GM21737 (cell line): Measurements from ENCODE around the gene SLC9A7.
A peak's percentile ranks its signal among the peaks of the same experiment; 100 is the strongest.

Experiments
- ATAC-seq: cut with Tn5 transposase; IDR thresholded peaks from one replicate; pipeline ENCODE4 v1.9.1; 2021; ENCODE audit warnings: mild to moderate bottlenecking, moderate library complexity; ENCODE audit not compliant: unreplicated experiment

SLC9A7 gene

GRCh38 chrX:46653482-46653881 lies 105.4 kb downstream of the SLC9A7 start:
- no peak for ATAC-seq

GRCh38 chrX:46649421-46650260 lies 109.3 kb downstream of the SLC9A7 start:
- no peak for ATAC-seq

GRCh38 chrX:46648660-46649059 lies 110.3 kb downstream of the SLC9A7 start:
- ATAC-seq = no peak

GRCh38 chrX:46647251-46647650 lies 111.7 kb downstream of the SLC9A7 start:
- ATAC-seq = no peak

DNA sequence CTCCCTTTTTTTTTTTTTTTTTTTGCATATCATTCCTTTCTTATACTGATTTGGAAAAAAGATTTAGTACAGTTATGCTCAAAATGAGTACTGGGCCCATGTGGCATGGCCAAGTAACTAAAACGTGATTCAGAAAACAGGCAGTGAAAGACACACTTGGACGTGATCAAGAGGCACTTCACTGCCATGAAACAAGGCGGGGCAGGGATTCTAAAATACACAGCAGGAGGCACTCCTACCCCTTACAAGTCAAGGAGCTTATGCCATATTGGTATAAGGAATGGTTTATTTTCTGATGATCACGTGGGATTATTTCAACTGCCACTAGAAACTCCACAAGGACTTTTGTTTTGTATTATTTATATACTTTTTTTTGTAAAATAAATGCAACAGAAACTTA lies 113.3 kb downstream of the SLC9A7 start:
- no peak for ATAC-seq

DNA sequence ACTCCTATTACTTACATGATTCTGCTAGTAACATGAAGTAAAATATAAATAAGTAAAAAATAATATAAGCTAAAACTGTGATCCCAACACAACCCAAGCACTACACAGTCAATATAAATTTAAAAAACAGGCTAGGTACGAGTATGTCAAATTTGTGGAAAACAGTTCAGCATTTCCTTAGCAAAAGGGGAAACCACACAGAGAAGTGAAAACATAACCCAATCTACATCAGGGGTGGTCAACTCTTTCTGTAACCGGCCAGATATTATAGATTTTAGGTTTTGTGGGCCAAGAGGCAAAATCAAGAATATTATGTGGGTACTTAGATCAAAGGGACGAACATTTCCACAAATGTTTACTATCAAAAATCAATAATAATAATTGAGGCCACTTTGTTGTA lies 115.3 kb downstream of the SLC9A7 start:
- no peak for ATAC-seq

GRCh38 chrX:46642145-46642544 lies 116.8 kb downstream of the SLC9A7 start:
- ATAC-seq = no peak

DNA sequence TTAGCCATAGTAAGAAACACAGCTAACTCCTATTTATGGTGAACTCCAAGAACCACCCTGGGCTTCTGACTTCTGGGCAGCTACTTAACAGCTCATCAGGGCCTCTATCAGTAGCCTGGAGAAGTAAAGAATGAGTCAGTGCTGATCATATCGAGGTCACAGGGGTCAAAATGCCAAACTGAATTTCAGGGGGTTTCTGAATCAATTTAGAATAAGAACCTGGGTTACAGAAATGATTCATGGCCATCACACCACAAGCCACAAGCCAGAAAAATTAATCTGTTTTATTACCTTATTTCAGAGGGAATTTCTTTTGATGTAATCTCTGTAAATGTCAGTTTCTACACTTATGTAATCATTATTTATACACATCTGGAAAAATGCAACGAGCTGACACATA lies 121.0 kb downstream of the SLC9A7 start:
- ATAC-seq = no peak

- no peak for ATAC-seq
Observed at GRCh38 chrX:46636223-46636622, 122.7 kb downstream of the SLC9A7 start.

DNA sequence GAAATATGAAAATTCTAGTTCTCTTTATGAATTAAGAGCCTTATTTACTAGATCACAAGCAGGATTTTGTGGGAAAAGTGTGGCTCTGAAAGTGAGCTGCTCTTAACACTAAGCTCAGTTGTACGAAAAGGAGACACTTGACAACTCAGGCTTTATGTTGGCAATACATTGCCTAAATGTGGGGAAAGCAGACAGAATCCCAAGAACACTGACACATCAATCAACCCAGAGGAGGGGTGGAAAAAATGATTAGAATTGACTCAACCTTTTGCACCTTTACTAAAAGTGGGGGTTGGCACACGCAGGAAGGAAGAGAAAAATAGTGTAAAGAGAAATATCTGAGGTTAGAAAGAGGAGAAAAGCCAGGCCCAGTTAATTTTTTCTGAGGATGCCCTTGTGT lies 123.7 kb downstream of the SLC9A7 start:
- ATAC-seq = no peak

GRCh38 chrX:46634577-46634976 lies 124.3 kb downstream of the SLC9A7 start:
- no peak for ATAC-seq

DNA sequence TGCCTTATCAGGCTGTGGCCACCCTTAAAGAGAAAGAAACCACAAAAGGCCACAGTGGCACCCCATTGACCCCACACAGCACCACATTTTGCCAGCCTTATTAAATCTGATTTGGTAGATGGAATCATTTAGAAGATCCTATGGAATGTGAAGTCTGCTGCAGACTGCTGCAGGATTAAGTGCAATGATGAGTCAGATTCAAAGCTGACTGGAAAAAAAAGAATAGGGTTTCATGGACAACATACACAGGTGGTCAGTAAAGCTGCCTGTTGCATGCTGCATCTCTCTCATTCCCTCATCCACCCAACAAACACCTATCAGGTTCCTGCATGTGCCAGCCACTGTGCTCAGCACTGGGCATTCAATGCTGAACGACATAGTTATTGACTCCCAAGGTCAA lies 128.8 kb downstream of the SLC9A7 start:
- ATAC-seq = no peak

- ATAC-seq = peak; percentile 75
Observed at GRCh38 chrX:46628460-46629371, 130.2 kb downstream of the SLC9A7 start.

GRCh38 chrX:46627711-46628419 lies 131.1 kb downstream of the SLC9A7 start:
- ATAC-seq = peak; percentile 27

DNA sequence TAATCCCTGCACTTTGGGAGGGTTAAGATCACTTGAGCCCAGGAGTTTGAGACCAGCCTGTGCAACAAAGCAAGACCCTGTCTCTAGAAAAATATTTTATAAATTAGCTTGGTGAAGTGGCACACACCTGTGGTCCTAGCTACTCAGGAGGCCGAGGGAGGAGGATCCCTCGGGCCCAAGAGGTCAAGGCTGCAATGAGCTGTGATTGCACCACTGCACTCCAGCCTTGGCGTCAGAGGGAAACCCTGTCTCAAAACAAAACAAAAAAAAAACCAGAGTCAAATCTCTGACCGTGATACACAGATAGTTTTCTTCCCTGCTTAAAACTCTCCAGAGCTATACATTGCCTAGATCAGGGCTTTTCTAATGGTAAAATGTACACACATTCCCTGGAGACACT lies 131.9 kb downstream of the SLC9A7 start:
- no peak for ATAC-seq

DNA sequence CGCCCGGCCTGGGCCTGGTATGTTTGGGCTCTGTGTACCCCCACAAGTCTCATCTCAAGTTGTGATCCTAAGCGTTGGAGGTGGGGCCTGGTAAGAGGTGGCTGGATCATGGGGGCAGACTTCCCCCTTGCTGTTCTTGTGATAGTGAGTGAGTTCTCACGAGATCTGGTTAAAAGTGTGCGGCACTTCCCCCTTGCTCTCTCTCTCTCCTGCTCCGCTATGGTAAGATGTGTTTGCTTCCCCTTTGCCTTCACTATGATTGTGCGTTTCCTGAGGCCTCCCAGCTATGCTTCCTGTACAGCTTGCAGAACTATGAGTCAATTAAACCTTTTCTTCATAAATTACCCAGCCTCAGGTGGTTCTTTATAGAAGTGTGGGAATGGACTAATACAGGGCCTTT lies 132.4 kb downstream of the SLC9A7 start:
- ATAC-seq = no peak

DNA sequence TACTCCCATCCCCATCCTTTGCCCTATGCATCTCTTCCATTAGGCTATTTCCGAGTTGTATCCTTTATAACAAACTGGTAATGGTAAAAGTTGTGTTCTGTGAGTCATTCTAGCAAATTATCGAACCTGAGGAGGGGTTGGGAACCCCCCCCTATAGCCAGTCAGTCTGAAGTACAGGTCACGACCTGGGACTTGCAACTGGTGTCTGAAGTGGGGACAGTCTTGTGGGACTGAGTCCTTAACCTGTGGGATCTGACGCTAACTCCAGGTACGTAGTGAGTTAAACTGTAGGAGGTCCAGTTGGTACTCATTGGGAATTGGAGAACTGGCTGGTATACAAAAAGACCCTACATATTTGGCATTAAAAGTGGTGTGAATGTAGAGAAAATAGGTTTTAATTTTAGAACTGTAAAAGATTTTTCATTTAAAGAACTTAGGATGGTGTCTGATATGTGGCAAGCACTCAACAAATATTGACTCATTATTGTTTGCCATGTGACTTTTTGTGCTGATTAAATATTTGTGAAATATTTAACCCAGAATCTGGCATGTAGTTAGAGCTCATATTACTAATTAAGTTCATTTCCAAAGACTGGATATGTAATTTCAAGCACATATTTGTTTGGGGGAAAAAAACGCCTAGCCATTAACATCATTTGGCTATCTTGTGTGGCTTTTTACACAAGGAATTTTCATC lies 134.7 kb downstream of the SLC9A7 start:
- no peak for ATAC-seq

DNA sequence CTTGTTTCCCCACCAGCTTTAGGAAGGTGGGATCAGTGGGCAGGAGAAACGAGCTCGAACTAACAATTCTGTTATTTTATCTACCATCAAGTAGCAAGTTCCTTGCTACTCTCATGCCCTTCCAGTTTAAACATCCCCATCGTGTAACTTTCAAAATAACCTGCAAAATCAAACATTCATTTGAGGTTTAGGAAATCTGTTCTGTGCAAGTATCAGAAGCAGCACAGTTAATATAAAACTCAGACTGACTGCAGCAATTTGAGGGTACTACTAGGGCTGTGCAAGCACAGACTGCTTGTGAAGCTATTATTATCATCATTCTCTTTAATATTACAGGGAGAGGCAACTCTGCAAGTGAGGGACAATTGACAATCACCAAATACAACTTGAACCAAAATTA lies 137.3 kb downstream of the SLC9A7 start:
- no peak for ATAC-seq

DNA sequence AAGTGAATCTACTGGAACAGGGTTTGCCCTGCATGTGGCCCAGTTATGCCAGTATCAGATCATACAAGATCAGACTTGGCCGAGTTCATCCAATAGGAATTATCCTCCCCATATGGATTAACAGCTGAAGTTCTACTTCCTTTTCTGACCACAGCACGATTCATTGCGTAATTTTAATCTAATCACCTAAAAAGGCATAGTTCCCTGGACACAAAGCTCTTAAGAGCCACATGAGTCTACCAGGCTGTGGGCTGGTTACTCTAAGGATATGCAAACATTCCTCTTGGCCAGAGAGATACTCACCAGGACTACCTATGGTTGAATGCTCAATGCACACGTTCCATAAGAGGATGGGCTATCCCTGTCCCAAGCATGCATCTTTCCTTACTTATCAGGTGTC lies 138.4 kb downstream of the SLC9A7 start:
- no peak for ATAC-seq

DNA sequence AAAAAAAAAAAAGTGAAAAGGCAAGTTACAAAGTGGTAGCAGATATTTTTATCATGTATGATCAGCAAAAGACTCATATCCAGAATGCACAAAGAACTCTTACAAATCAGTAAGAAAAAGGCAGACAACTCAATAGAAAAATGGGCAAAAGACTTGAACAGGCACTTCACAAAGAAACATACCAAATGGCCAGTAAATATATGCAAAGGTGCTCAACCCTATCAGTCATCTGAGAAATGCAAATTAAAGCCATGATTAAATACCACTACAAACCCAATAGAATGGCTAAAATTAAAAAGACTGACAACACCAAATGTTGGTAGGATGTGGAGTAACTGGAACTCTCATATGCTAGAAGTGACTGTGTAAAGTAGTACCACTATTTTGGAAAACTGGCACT lies 140.0 kb downstream of the SLC9A7 start:
- ATAC-seq = no peak

DNA sequence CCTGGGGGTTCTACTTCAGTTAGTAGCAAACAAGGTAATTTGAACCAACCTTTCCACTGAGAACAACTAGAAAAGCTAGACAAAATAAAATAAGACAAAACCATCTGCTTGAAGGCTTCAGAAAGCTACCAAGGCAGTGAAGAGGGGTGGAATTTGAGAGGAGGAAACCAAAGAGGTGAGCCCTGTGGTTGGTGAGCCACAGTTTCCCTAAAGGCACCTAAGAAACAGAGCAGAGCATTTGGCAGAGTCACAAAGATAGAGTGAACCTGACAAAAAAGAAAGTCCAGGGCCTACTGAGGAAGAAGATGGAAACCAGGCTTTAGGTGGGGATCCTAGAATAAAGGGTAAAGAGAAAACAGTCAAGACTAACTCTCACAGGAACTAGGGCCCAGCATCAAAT lies 141.0 kb downstream of the SLC9A7 start:
- no peak for ATAC-seq
